Body of pancreas (tissue), 4 donors: ENCODE data around the gene CNNM4. TPM values are rescaled to one million over a fixed set of nuclear protein-coding genes. Genes with fewer than 3 reads are reported as not detected.

Experiments used
- ATAC-seq: fragments of 150-250 bp; one replicate; pipeline ENCODE4 v1.9.1; 2016
- DNase-seq, 4 donors: peaks; one replicate each; pipeline ENCODE4 v3.0.0-alpha.2; 2019
- H3K27ac ChIP-seq, 4 donors: fragments of 200-600 bp; sonication (generic); 1 replicate in 3 of 4; 2 replicates in 1 of 4; pipeline versions ENCODE4 v1.5.1 to v1.6.1; 2016 to 2019; ENCODE audit warnings: mild to moderate bottlenecking in 1 of 4, mixed read lengths in 1 of 4, moderate library complexity in 1 of 4
- H3K27me3 ChIP-seq, 2 donors: fragments of 200-600 bp; sonication (generic); one replicate each; pipeline ENCODE4 v1.6.0; 2016; ENCODE audit warnings: mild to moderate bottlenecking in 1 of 2
- H3K36me3 ChIP-seq, 2 donors: fragments of 200-600 bp; sonication (generic); replicated peaks in 1 of 2; 2 replicates each; pipeline ENCODE4 v1.5.1; 2016; ENCODE audit warnings: low read depth in 2 of 2; ENCODE audit not compliant: insufficient read depth in 1 of 2
- H3K4me1 ChIP-seq: fragments of 200-600 bp; sonication (generic); one replicate; pipeline ENCODE4 v1.6.0; 2016
- H3K4me3 ChIP-seq, 2 donors: fragments of 200-600 bp; sonication (generic); 1 replicate in 1 of 2; 2 replicates in 1 of 2; pipeline ENCODE4 v1.5.1; 2016 to 2019
- H3K9me3 ChIP-seq, 3 donors: fragments of 200-600 bp; sonication (generic); 1 replicate in 2 of 3; 2 replicates in 1 of 3; pipeline ENCODE4 v1.5.1; 2016
- CTCF ChIP-seq, 7 experiments: fragments of 450-650 bp in 4 of 7; fragments of 200-600 bp in 3 of 7; sonication (generic) in 3 of 7; IDR thresholded peaks; one replicate each; pipeline ENCODE4 v1.5.1; 2016 to 2019; ENCODE audit warnings: antibody characterized with exemption in 7 of 7
- POLR2A ChIP-seq, 3 donors: fragments of 450-650 bp; IDR thresholded peaks; one replicate each; pipeline ENCODE4 v1.6.1; 2016; ENCODE audit warnings: antibody characterized with exemption in 3 of 3, mild to moderate bottlenecking in 2 of 3
- WGBS, 2 donors: methylation state at CpG; one replicate each; pipeline ENCODE4 v1.1.5; 2017; 5-methylcytosine and 5-hydroxymethylcytosine counted together
- intact Hi-C: fragments of 100-400 bp; cut with DNase I; formaldehyde crosslinking; loops from one replicate; pipeline ENCODE4 v1.15.1; 2023
- total RNA-seq, 2 donors: library from RNA; depleted of rRNA; stranded (reverse); fragments of >200 nt; gene quantifications; one replicate each; pipeline ENCODE4 v1.1.0, GENCODE V29; 2016

The CNNM4 gene
- total RNA-seq, 2 donors from 2014 or later: 4.3 to 7.8 TPM

GRCh38 chr2:96816836-96817702 lies 56.4 kb downstream of the CNNM4 start:
- ATAC-seq (no peak), DNase-seq (no peak)
- intact Hi-C loops: no loop called here
- no peaks in the 10 kb centered on the region for H3K9me3 ChIP-seq
- WGBS, 2 donors: 1 to 2% methylated on average over 8 to 56 of the region's 89 CpGs
- peak in 1 of 7 experiments; percentile 22 for TF ChIP-seq CTCF (IDR thresholded peaks at IDR 0.05)
- TF ChIP-seq POLR2A (IDR thresholded peaks at IDR 0.05): no peak
- no peaks in the 10 kb centered on the region for H3K36me3 ChIP-seq
- H3K27me3 ChIP-seq: no peaks in the 10 kb centered on the region
- peak overlapping the region; percentile 12 to 34 for H3K4me3 ChIP-seq
- H3K27ac ChIP-seq: peak overlapping the region; percentile 37 to 94 (median 88)
- H3K4me1 ChIP-seq: peaks cover 59% of the 10 kb centered on the region

GRCh38 chr2:96817882-96818281 lies 57.2 kb downstream of the CNNM4 start:
- H3K27ac ChIP-seq: peak overlapping the region in 3 of 4 donors; percentile 37 to 94 (median 91)
- peak overlapping the region in 1 of 2 donors; percentile 12 for H3K4me3 ChIP-seq

GRCh38 chr2:96819128-96819875 lies 58.6 kb downstream of the CNNM4 start:
- intact Hi-C loops: no loop called here
- 19 to 35% methylated on average over 8 to 10 of the region's 10 CpGs for WGBS, 2 donors
- peak overlapping the region; percentile 34 to 94 (median 52) for H3K27ac ChIP-seq
- no peaks in the 10 kb centered on the region for H3K36me3 ChIP-seq
- H3K27me3 ChIP-seq: no peaks in the 10 kb centered on the region
- DNase-seq: peak; percentile 87 to 95 (median 92)
- ATAC-seq: peak; percentile 53
- H3K4me3 ChIP-seq: no peak overlapping the region
- peaks cover 81% of the 10 kb centered on the region for H3K4me1 ChIP-seq
- TF ChIP-seq CTCF (IDR thresholded peaks at IDR 0.05) (peak in 2 of 7 experiments; percentile 10 to 33), POLR2A (IDR thresholded peaks at IDR 0.05) (peak in 2 of 3 donors; percentile 43 to 50)
- H3K9me3 ChIP-seq: no peaks in the 10 kb centered on the region

More at GRCh38 chr2:96817882-96818281, 57.2 kb downstream of the CNNM4 start:
- peaks cover 67% of the 10 kb centered on the region for H3K4me1 ChIP-seq
- 24 to 32% methylated on average over 8 of the region's 8 CpGs for WGBS, 2 donors
- ATAC-seq: no peak
- TF ChIP-seq POLR2A (IDR thresholded peaks at IDR 0.05): no peak
- TF ChIP-seq CTCF (IDR thresholded peaks at IDR 0.05): no peak
- intact Hi-C loops: no loop called here
- no peaks in the 10 kb centered on the region for H3K9me3 ChIP-seq
- no peaks in the 10 kb centered on the region for H3K36me3 ChIP-seq
- no peaks in the 10 kb centered on the region for H3K27me3 ChIP-seq
- no peak for DNase-seq

- H3K36me3 ChIP-seq: no peaks in the 10 kb centered on the region
- intact Hi-C loops: no loop called here
- TF ChIP-seq CTCF (IDR thresholded peaks at IDR 0.05) (no peak), POLR2A (IDR thresholded peaks at IDR 0.05) (no peak)
Observed at GRCh38 chr2:96819876-96820511, 59.3 kb downstream of the CNNM4 start.

More at GRCh38 chr2:96819876-96820511, 59.3 kb downstream of the CNNM4 start:
- no peak overlapping the region for H3K4me3 ChIP-seq
- ATAC-seq (no peak), DNase-seq (no peak)
- H3K27me3 ChIP-seq: no peaks in the 10 kb centered on the region
- H3K4me1 ChIP-seq: peaks cover 86% of the 10 kb centered on the region
- H3K27ac ChIP-seq: peak overlapping the region; percentile 34 to 94 (median 52)
- H3K9me3 ChIP-seq: no peaks in the 10 kb centered on the region
- WGBS, 2 donors: 67 to 69% methylated on average over 12 of the region's 12 CpGs
